ENCODE results near the gene PLAU.
"Not testable (repeated sequence)": the region's sequence is repeated elsewhere in the genome, so short reads cannot be mapped to it uniquely, and the experiment has no call there.

The PLAU gene

GRCh38 chr10:73886661-73887293 is 24.2 kb upstream of the PLAU start:
- TF ChIP-seq Cebpa-rat (IDR thresholded peaks at IDR 0.05) = no peak
- Histone ChIP-seq H3K4me1 (peaks cover 51% of the 10 kb centered on the region), H3K9ac (no peak overlapping the region), H3K4me2 (peak overlapping the region; percentile 15), H4K20me1 (no peaks in the 10 kb centered on the region), H3K27me3 (no peaks in the 10 kb centered on the region), H3K27ac (peak overlapping the region; percentile 28), H3K36me3 (no peaks in the 10 kb centered on the region), H3K4me3 (no peak overlapping the region), H3K9me3 (no peaks in the 10 kb centered on the region)

DNA sequence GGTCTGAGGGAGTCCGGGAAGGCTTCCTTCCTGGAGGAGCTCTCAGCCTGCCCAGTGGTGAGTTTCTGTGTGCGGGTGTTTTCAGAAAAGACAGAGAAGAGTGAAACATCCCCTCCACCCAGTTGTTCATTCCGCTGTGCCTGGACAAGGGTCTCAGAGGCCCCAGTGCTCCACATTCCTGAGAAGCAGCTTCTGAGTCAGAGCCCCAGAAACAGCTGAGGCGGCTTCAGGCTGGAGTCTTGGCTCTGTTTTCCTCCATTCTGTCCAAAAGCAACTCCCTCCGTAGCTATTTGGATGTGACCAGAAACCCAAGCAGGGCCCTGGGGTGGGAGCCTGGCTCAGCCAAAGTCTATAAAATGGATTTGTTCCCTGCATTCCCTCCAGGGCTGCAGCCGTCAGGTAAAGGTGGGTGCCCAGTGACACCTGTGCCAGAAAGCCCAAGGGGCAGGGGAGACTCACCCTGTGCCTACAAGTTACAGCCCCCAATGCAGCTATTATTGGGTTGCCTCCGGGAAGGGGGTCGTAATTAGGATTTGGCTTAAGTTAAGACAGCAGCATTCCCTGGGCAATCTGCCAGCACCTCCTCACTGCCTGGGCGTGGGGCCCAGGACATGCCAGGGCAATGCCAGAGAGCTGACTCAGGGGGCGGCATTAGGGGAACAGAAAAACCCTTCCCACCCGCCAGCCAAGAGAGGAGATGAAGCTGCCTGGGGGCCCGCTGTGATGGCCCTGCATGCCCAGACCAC is 23.5 kb upstream of the PLAU start:
- no peaks in the 10 kb centered on the region for H3K9me3 ChIP-seq
- H4K20me1 ChIP-seq = no peaks in the 10 kb centered on the region
- H3K27me3 ChIP-seq = no peaks in the 10 kb centered on the region
- no peaks in the 10 kb centered on the region for H3K36me3 ChIP-seq
- H3K27ac ChIP-seq = peak overlapping the region; percentile 28
- H3K4me3 ChIP-seq = no peak overlapping the region
- H3K4me1 ChIP-seq = peaks cover 51% of the 10 kb centered on the region
- peak overlapping the region; percentile 15 for H3K4me2 ChIP-seq
- TF ChIP-seq Cebpa-rat (IDR thresholded peaks at IDR 0.05) = no peak
- no peak overlapping the region for H3K9ac ChIP-seq

- no peaks in the 10 kb centered on the region for H4K20me1 ChIP-seq
- no peak overlapping the region for H3K4me3 ChIP-seq
- no peaks in the 10 kb centered on the region for H3K9me3 ChIP-seq
- H3K27ac ChIP-seq = peak overlapping the region; percentile 46; the same call in 1 of the 2 replicates
- H3K9ac ChIP-seq = no peak overlapping the region
- no peaks in the 10 kb centered on the region for H3K27me3 ChIP-seq
- H3K36me3 ChIP-seq = no peaks in the 10 kb centered on the region
- H3K4me1 ChIP-seq = peaks cover 51% of the 10 kb centered on the region
- peak overlapping the region; percentile 56 for H3K4me2 ChIP-seq
- TF ChIP-seq Cebpa-rat (IDR thresholded peaks at IDR 0.05) = no peak
These were observed 22.4 kb upstream of the PLAU start for GRCh38 chr10:73888514-73888913.

DNA sequence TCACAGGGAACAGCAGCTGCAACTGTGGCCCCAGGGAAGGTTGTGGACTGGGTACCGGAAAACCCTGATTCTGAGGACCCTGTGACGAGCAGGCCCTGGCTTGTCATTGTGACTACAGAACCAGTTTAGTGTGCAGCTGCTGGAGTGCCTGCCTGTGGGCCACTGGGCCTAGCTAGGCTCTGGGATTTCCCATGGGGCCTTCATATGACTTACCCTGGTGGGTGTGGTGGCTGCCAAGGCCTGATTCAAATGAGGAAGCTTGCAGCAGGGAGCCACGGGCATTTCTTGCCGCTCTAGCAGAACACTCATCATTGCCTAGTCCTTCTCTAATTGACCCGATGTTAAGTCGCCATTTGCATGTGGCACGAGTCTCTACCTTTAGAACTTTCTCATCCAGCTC is 21.9 kb upstream of the PLAU start:
- TF ChIP-seq Cebpa-rat (IDR thresholded peaks at IDR 0.05) = no peak
- Histone ChIP-seq H3K9ac (no peak overlapping the region), H3K4me2 (peak overlapping the region; percentile 56), H3K27ac (peak overlapping the region; percentile 46; the same call in 1 of the 2 replicates), H3K9me3 (no peaks in the 10 kb centered on the region), H3K36me3 (no peaks in the 10 kb centered on the region), H3K4me3 (no peak overlapping the region), H3K27me3 (no peaks in the 10 kb centered on the region), H3K4me1 (peaks cover 51% of the 10 kb centered on the region), H4K20me1 (no peaks in the 10 kb centered on the region)

GRCh38 chr10:73889416-73889815 is 21.5 kb upstream of the PLAU start:
- H3K4me1 ChIP-seq = peaks cover 55% of the 10 kb centered on the region
- not testable (repeated sequence) for H3K4me3 ChIP-seq, H4K20me1 ChIP-seq, H3K9ac ChIP-seq, H3K9me3 ChIP-seq, H3K27me3 ChIP-seq, H3K36me3 ChIP-seq
- H3K27ac ChIP-seq = 0 out of 2 replicates have a peak overlapping the region, but pooled peaks have one; percentile 18
- peak overlapping the region; percentile 56 for H3K4me2 ChIP-seq

- peaks cover 59% of the 10 kb centered on the region for H3K4me1 ChIP-seq
- no peak overlapping the region for H3K4me3 ChIP-seq
- no peaks in the 10 kb centered on the region for H3K27me3 ChIP-seq
- no peaks in the 10 kb centered on the region for H3K9me3 ChIP-seq
- H3K9ac ChIP-seq = no peak overlapping the region
- peak overlapping the region; percentile 36 for H3K4me2 ChIP-seq
- no peak for TF ChIP-seq Cebpa-rat (IDR thresholded peaks at IDR 0.05)
- H4K20me1 ChIP-seq = no peaks in the 10 kb centered on the region
- no peak overlapping the region for H3K27ac ChIP-seq
- no peaks in the 10 kb centered on the region for H3K36me3 ChIP-seq
These were observed 20.7 kb upstream of the PLAU start for GRCh38 chr10:73890261-73890660.

DNA sequence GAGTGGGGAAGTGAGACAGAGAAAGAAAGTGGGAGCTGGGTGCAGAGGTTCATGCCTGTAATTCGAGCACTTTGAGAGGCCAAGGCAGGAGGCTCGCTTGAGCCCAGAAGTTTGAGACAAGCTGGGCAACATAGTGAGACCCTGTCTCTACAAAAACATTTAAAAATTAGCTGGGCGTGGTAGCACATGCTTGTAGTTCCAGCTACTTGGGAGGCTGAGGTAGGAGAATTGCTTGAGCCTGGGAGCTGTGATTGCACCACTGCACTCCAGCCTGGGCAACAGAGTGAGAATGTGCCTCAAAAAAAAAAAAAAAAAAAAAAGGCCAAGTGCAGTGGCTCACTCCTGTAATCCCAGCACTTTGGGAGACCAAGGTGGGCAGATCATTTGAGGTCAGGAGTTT is 20.1 kb upstream of the PLAU start:
- peaks cover 59% of the 10 kb centered on the region for H3K4me1 ChIP-seq
- H3K9me3 ChIP-seq = not testable (repeated sequence)

GRCh38 chr10:73891540-73891939 is 19.4 kb upstream of the PLAU start:
- Histone ChIP-seq H4K20me1 (no peaks in the 10 kb centered on the region), H3K4me3 (no peak overlapping the region), H3K4me2 (no peak overlapping the region), H3K9me3 (no peaks in the 10 kb centered on the region), H3K36me3 (no peaks in the 10 kb centered on the region), H3K9ac (no peak overlapping the region), H3K4me1 (peaks cover 53% of the 10 kb centered on the region), H3K27ac (no peak overlapping the region), H3K27me3 (no peaks in the 10 kb centered on the region)
- TF ChIP-seq Cebpa-rat (IDR thresholded peaks at IDR 0.05) = no peak

More for the DNA sequence above, 20.1 kb upstream of the PLAU start:
- H3K27ac ChIP-seq, H4K20me1 ChIP-seq, H3K9ac ChIP-seq, H3K27me3 ChIP-seq, H3K36me3 ChIP-seq, H3K4me3 ChIP-seq: not testable (repeated sequence)
- H3K4me2 ChIP-seq = peak overlapping the region; percentile 13; the same call in 1 of the 2 replicates

DNA sequence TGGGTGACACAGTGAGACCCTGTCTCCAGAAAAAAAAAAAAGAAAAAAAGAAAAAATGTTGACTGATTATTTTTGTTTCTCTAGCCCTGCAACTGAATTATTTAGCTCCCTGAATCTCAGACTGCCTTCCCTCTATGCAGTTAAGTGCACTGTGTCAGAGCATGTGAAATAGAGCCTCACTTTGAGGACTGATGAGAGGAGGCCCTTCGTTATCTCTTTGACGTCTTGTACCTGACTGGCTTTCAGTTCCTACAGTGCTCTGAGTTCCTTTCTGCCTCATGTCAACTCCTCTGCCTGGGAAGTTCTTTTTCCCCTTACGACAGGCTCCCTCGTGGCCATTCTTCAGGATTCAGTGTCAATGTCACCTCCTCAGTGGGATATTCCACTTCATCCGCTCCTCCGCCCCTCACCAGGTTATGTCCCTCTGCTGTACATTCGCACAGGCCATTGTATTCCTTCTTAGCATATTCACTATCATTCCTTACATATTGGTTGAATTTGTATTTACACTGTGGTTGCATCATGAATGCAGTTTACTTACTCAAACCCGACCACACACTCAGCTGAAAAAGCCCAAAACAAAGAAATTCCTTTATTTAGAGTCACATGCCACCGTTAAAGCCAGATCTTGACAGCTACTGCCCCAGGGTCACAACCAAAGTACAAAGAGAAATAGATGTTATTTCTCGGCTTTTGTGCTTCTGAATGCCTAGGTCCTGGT is 18.5 kb upstream of the PLAU start:
- no peaks in the 10 kb centered on the region for H3K36me3 ChIP-seq
- TF ChIP-seq Cebpa-rat (IDR thresholded peaks at IDR 0.05) = no peak
- no peak overlapping the region for H3K4me3 ChIP-seq
- no peak overlapping the region for H3K9ac ChIP-seq
- no peaks in the 10 kb centered on the region for H4K20me1 ChIP-seq
- H3K4me2 ChIP-seq = no peak overlapping the region
- H3K27ac ChIP-seq = no peak overlapping the region
- H3K27me3 ChIP-seq = no peaks in the 10 kb centered on the region
- H3K4me1 ChIP-seq = peaks cover 44% of the 10 kb centered on the region
- H3K9me3 ChIP-seq = no peaks in the 10 kb centered on the region

- Histone ChIP-seq H4K20me1 (no peaks in the 10 kb centered on the region), H3K9me3 (no peaks in the 10 kb centered on the region), H3K27ac (no peak overlapping the region), H3K36me3 (no peaks in the 10 kb centered on the region), H3K4me2 (no peak overlapping the region), H3K4me1 (peaks cover 35% of the 10 kb centered on the region), H3K9ac (no peak overlapping the region), H3K27me3 (no peaks in the 10 kb centered on the region), H3K4me3 (no peak overlapping the region)
- TF ChIP-seq Cebpa-rat (IDR thresholded peaks at IDR 0.05) = no peak
These were observed 17.5 kb upstream of the PLAU start for GRCh38 chr10:73893426-73893825.
